ENCODE results near the gene CDH8.

CDH8 gene

DNA sequence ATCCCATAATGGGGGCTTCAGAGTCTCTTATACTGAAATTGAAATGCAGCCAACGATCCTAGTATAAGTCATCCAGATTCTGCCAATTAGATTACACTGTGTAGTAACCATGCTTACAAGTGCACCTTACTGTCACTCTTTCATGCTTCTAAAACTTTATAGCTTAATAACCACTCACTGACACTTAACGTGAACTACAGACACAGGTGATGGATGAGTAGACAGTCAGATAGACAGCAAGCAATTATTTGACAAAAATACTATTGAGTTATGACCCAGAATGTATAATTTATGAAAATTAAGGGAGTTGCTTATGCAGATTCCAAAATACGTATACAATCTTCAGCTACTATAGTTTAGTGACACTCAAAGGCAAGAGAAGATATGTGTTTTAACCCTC, 6.3 kb downstream of the CDH8 start:
- DNase-seq: no peak

DNA sequence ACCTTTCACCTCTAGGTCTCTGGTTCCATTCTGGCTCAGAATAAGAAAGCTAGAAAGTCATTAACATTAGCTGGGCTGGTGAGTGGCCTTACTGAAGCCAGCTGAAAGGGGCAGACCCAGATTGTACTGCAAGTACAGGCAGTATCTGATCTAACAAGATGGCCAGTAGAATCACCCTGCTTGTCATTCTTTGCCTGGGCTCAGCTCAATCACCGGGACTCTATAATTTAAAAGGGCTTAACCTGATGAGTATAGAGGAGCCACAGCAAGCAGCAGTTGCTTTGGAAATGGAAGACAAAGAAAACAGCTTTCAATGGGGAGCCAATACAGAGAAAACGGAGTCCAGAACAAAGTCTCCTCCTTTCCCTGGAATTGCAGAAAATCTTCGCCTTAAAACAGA, 13.6 kb downstream of the CDH8 start:
- no peak for DNase-seq

DNA sequence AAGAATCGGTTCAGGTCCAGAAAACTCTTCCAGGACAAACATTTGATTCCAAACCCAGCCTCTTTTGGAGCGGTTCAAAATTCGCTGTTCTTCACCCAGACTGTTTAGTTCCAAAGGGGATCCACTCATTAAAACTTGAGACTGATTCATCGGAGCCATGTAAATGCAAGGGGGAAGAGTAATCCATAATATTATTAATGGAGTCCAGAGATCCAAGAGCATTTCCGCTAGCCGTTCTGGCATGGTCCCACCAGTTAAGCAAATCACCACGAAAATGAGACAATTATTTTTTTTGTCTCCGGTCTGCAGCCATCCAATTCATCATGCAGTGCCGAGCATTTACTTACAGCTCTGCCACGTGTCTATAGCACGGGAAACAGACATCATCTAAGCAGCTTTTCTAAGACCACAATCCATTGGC, 15.1 kb downstream of the CDH8 start:
- no peak for DNase-seq

DNA sequence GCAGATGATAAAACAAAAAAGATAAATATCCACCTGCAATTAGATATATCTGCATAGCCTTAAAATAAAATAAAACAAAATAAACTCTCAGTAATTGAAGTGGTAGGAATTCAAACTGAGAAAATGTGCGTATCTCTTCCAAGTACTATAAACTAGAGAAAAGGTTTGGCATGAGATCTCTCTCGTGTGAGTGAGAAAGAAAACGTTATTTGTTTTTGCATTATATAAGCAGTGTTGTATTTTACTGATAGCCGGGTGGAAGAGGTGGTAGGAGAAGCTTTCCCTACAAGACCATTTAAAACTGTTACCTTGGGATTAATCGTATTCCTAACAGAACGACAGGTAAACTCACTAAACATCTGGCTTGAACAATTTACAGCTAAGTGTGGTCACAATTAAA, 15.6 kb downstream of the CDH8 start:
- no peak for DNase-seq

DNA sequence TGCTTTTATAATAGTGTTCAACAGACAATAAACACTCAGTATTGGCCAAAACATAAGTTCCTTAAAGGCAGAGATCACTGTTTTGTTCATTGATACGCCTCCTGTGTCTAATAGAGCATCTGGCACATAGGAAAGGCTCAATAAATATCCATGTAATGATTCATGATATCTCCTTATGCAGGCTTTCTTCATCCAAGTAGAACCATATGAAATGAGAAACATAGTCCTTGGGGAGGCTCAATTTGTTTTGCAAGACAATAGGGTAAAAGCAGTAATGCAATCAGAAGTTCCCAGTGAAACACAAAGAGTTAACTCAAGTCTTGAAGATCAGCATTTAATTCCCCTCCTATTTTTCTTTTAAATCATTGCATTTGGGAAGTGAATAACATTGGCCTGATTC, 16.4 kb downstream of the CDH8 start:
- no peak for DNase-seq

DNA sequence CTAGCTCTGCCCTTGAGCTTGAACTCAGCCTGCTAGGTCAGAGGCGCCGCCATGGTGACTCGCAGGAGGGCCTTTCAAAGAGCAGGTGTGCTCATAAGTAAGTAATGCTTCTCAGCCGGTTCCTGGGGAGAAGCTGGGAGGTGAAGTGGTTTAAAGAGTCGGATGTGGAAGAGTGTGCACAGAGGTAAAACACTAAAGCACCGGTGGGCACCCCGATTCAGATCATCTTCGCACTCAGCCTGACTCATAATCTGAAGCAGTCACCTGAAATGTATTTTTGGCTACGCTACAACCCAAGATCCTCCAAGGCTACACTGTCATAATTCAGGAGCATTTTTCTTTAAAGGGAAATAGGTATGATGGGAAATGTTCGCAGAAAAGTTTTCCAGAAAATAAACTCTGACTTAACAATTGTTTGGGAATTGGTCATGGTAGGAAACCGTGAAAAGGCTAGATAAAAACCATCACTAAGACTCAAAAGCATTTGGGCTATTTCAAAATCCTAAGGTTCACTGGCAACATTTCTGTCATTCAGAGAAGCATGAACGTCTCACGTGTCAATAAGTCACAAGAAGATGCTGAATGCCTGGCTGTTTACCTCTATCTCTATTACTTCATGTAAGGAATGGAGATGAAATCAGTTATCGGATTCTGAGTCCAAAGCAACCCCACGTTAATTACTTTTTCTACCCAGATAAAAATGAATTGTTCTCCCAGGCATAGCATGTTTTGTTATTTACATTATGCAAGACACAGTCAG, 17.8 kb downstream of the CDH8 start:
- DNase-seq: no peak

DNA sequence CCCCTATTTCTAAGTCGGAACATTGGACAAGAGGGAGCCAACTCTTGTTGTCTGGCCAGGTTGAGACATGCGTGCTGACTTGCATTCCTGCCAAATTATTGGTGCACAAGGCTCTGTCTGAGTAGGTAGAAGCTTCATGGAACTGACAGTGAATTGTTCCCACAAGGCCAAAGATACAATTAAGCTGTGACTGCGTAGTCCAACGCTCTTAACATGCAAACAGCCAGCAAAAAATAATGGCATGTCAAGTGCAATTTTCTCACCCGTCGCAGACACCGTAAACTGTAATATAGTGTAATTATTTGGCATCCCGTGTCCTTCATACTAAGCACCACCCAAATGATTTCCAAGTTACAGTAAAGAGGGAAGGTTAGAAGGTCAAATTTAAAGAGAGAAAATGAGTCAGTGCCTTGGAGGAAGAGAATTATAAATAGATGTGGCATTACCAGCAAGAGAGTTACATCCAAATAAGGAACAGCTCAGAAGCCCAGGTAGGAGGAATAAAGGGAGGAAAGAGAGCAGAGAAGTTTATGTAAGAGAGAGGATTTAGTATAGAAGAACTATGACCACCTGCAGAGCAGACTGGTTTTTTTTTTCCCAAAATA, 21.8 kb downstream of the CDH8 start:
- DNase-seq: no peak

DNA sequence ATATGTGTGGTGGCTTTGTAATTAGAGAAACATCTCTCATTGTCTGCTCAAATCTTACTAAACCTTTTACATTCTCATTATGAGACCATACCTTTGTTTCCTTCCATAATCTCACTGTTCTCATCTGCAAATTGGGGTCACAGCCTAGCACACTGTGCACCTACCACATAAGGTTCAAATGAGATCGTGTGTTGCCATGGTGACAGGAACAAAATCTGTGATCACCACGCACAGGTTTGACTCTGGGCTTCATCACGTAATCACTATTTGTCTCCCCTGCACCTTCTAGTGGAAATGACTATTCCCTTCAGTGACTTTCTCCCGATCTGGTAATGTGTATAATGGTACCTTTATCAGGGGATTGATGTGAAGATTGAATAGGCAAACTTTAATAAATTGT, 26.1 kb downstream of the CDH8 start:
- no peak for DNase-seq

DNA sequence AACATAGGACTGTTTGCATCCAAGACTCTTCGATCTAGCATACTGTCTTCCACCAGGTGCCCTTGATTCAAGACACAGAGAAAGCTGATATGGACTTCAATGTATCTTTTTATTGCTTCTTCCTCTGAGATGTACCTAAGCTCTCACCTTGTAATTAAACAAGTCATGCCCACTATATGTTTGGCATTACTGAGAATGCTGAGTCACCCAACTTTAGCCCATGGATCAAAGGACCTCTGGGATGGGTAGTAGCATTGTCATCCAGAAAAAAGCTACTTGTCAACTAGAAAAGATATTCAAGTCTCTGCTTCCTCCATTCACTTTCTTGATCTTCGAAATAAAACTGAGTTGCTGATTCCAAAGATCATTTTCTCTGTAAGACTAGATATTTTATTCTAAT, 37.8 kb downstream of the CDH8 start:
- DNase-seq: no peak

DNA sequence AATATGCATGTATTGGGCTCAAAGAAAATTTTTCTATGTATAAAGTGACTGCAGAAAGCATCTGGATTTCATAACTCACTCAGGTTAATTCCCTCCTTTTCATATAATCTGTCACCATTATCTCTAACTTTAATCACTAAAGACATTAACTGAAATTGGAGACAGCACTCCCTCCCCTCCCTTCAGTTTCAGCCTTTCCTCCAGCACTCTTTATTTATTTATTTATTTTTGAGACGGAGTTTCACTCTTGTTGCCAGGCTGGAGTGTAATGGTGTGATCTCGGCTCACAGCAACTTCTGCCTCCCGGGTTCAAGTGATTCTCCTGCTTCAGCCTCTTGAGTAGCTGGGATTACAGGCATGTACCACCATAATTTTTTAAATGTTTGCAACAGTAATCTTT, 43.1 kb downstream of the CDH8 start:
- DNase-seq: no peak

DNA sequence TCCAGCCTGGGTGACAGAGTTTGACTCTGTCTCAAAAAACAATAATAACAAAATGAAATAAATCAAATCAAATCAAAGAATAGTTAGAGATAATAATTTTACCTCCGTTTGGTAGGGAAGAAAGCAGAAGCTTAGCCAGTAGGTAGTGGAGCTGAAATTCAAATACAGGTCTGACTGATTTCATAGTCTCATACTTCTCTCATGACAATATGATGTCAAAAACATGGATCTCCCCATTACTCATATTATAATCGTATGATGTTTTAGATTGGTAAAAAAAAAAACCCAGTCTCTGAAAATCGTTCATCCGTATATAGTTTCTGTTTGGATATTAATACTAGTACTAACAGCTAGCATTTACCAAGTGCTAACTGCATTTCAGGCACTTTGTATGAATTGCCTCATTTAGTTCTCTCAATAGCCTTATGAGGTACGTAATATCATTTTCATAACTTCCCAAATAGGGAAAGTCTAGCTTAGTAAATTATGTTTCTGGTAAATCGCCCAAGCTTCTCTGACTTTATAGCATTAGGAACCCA, 48.7 kb downstream of the CDH8 start:
- no peak for DNase-seq

DNA sequence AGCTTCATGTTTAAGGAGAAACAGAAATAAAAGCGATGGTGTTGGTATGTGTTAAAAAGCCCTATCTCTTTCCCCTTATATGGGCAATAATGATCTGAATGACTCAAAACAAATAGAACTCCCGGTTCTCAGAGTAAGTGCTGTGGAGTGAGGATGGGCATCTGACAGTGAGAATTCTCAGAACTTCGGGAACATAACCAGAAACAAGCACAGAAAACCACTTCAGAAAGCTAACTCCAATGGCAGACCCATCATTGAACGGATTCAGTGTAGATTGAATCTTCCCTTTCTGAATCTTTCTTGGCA, 67.2 kb downstream of the CDH8 start:
- peak; percentile 8 for DNase-seq

DNA sequence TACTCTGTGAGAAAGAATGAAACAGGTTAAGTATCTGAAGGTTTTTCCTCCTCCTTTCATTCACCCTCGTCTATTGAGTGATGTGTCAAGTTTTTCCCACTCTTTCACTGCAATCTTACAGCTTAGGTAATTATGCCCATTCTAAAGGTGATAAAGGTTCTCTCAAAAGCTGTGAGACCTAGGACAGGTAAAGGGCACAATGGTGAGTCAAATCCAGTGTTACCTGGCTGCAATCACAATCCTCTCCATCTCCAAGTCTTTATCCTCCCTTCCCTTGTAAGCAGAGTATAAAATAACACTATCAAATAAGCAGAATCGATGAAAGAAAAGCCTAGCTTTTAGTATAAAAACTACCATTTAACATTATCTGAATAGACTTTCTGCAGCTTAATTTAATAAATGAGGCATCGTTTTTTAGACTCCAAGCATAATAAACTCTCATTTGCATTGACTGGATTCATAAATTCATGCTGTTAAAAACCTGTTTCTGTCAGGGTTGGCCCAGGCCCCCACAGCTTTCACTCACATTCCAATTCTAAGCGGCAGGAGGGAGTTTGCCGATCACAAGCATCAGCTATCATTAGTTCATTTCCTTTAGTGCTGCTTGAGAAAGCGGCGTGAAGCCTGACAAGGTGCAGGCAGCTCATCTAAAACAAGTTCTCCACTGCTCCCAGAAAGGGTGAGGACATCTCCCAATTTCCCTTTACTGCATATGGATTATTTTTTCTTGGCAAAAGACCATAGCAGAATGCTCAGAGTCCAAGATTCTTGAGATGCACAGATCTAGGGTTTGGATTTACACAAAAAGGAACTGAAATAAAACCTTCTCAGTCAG, 67.8 kb downstream of the CDH8 start:
- peak; percentile 1 for DNase-seq

DNA sequence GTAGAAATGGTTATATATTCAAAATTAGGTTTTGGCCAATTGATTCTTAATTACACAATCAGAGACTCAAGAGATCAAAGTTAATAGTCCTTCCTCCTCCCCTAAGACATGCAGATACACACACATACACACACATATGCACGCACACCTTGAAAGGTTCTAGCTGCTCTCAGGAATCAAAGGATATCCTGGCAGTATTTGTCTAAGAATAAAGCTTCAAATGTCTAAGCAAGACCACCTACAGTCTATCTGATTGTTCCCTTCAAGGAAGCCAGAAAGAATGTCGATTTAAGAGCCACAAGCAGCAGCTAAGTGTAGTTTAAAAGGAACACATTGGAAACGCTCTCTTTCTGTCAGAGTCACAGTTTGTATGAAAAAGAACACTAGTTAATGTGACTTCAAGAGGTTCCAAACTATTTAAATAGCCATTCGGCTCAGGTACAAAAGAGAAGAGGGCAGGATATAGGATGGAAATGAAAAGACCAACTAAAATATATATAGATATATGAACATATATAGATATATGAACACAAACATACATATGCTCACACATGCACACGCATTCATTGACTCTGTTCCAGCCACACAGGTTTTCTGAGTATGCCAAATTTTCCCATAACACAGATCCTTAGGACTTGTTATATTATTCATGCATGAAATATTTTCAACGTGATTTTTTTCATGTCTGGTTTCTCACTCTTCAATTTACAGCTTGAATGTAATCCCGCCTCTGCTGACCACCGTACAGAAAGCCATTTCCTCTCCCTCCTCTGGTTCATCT, 79.0 kb downstream of the CDH8 start:
- no peak for DNase-seq

DNA sequence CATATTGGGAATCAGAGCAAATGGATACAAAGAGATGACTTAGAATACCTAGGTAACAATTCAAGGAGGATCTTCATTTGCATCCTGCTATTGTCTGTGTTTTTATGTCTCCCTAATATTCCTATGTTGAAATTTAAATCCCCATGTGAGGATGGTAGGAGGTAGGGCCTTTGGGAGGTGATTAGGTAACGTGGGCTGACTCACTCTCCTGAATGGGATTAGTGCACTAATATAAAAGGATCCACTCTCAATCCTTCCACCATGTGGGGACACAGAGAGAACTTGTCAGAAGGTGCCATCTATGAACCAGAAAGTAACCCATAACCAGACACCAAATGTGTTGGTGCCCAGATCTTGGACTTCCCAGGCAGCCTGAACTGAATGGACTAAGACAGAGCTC, 83.4 kb downstream of the CDH8 start:
- DNase-seq: no peak

DNA sequence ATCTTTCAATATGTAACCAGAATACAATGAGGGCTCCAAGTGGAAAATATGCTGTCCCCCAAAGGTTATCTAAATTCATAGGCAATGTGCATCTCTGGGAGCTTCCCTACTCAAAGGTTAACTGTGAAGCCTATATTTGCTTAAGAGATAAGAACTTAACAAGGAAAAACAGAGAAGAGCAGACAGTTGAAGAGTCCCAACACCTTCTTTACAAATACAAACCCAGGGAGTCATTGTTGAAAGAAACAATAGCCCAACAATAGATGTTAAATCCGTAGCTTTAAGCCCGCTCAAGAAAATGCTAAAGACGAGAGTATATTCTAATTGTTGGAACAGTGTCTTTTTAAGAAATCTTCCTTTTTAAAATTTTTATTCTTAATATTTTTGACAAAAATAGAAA, 87.8 kb downstream of the CDH8 start:
- DNase-seq: no peak

DNA sequence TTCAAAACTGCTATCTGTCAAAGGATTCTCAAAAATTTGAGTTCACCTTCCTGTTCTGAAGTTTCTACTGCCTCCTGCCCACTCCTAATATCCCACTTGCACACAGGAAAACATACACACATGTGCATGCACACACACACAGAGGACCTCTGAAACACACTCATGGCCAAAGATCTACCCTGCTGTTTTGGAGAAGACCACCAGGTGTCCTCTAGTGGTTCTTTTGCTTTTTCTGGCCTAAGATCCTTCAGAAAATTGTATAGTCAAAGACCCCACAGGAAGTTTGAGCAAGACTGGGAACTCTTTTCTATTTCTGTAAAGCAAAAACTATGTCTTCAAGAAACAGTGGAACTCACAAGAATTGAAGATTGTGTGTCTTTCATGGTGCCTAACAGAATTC, 90.2 kb downstream of the CDH8 start:
- DNase-seq: no peak

DNA sequence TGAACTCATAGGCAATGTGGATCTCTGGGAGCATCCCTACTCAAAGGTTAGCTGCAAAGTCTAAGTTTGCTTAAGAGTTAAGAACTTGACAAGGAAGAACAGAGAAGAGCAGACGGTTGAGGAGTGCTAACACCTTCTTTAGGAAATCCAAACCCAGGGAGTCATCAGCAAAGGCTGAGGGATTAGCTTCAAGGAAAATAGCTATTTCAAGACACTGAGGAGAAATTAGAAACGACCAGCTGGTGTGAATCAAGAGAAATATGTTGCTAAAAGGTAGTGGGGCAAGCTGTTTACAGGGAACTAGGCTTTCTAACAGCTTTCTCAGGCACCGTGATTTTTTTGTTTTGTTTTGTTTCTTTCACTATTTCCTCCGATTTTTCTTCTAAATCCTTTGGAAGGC, 90.7 kb downstream of the CDH8 start:
- no peak for DNase-seq

DNA sequence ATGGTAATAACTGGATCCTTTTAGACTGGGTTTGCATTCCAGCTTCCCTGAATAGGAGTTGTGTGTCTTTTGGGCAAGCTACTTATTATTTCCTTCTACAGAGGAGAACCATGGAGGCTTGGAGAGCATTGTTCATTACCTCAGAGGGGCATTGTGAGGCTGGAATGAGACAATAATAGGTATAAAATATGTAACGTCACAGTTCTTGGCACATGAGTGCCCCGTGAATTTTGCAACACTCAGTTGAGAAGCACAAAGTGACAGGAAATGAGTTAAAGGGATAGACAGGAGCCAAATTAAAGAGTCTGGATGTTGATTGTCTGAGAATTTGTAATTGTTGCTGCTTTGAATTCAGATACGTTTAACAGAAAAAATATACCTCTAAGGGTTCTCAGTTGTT, 92.2 kb downstream of the CDH8 start:
- no peak for DNase-seq

DNA sequence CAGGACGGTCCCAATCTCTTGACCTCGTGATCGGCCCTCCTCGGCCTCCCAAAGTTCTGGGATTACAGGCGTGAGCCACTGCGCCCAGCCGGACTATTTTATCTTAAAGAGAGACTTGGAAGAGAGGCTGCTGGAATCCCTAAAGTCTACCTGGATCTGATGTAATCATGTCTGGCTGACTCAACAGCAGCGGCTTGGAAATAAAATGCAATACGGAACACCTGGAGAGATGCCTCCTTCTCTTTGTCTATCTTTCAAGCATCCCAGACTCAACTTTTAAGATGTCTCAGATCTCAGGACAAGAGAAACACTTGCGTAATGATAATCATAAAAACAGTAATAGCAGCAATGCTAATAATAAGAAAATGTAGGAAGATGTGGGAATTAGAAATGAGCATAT, 95.6 kb downstream of the CDH8 start:
- DNase-seq: no peak

DNA sequence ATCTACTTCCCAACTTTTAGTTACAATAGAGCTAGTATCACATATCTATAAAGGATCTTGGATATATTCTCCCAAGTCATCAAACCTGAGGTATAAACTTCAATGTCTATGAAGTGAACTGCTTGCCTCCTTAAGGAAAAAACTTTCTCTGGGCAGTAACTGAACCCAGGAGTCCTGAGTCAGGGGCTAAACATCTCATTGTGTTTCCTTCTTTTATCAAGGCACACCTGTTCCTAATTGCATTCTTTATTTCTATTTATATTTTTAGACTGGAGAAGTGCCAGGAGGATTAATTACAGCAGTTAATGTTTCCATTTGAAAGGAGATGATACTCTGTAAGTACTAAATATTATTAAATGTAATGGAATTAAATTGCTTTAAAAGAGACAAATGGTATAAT, 98.6 kb downstream of the CDH8 start:
- no peak for DNase-seq

DNA sequence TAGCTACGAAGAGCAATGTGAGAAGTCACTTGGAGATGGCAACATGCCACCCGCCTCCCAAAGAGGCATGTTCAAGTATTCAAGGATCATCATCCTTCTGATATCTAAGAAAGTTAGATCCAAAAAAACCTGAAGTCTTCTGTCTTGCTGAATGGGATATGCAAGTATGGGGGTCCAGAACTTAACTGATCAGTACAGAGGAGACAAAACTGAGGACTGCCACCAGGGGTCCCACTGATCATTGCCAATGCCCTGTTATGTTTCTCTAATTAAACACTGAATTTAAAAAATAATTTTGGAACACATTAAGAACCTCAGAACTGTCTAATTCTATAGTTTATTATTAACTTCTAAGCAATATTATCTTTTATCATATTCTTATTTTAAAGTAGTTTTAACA, 99.7 kb downstream of the CDH8 start:
- DNase-seq: peak; percentile 8

DNA sequence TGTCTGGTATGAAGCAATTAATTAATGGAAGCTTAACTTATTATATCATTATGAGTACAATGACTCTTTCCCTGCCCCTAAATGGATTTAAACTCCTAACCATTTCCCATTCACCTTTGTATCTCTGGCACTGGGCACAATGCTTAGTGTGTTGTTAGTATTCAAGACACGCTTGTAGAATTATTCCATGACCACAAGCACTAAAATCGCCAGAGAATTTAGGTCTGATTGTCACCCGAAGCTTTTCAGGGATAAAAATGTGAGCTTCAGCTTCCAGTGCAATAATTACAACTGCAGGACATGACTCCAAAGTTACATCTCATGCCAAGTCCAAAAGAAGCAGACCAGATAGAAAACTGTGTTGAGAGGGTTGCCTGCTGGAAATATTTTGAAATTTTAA, 101.6 kb downstream of the CDH8 start:
- DNase-seq: no peak
